ENCODE data around the gene SNX32. TPM values are rescaled to one million over a fixed set of nuclear protein-coding genes. Genes with fewer than 3 reads are reported as not detected.
A peak's percentile ranks its signal among the peaks of the same experiment; 100 is the strongest.

Gene SNX32
- total and polyA plus RNA-seq, 9 of the 15 experiments (the other 6 are each of a cell fraction or from before 2014, with no cell fraction given), result 0.03 TPM; not detected in 7

GRCh38 chr11:65859095-65859811 is 25.5 kb downstream of the SNX32 start (continued):
- TF ChIP-seq ZBTB11 (CRISPR knock-in tag; IDR thresholded peaks at IDR 0.05) (peak in 1 of 3 experiments; percentile 85; a peak in 2 of 6 replicates), BCL6 (CRISPR knock-in tag; IDR thresholded peaks at IDR 0.05) (no peak), ZFP91 (CRISPR knock-in tag; IDR thresholded peaks at IDR 0.05) (no peak), AFF4 (CRISPR knock-in tag; IDR thresholded peaks at IDR 0.05) (no peak), NELFE (IDR thresholded peaks at IDR 0.05; ENCODE audit: insufficient read depth, insufficient read length) (no peak), ZKSCAN8 (CRISPR knock-in tag; IDR thresholded peaks at IDR 0.05) (no peak), GABPA (tag; conservative IDR thresholded peaks at IDR 0.05; ENCODE audit: low read depth) (no peak), TAF7 (tag; IDR thresholded peaks at IDR 0.05) (no peak), RBM25 (IDR thresholded peaks at IDR 0.05; ENCODE audit: low read depth, low read length, severe bottlenecking) (no peak), ZNF436 (CRISPR knock-in tag; IDR thresholded peaks at IDR 0.05) (no peak), ATF1 (CRISPR knock-in tag; IDR thresholded peaks at IDR 0.05) (no peak), ATF1 (tag; IDR thresholded peaks at IDR 0.05) (peak; percentile 9), NR1H2 (CRISPR knock-in tag; IDR thresholded peaks at IDR 0.05) (no peak), TSHZ1 (CRISPR knock-in tag; IDR thresholded peaks at IDR 0.05) (no peak), HNRNPLL (IDR thresholded peaks at IDR 0.05; ENCODE audit: low read depth, low read length, poor library complexity, severe bottlenecking) (peak; percentile 15)
